Esophagus mucosa (tissue), 1 donor: ENCODE results near the gene TAS1R3. TPM values are rescaled to one million over a fixed set of nuclear protein-coding genes. Genes with fewer than 3 reads are reported as not detected.
A peak's percentile ranks its signal among the peaks of the same experiment; 100 is the strongest.
"Not testable (repeated sequence)": the region's sequence is repeated elsewhere in the genome, so short reads cannot be mapped to it uniquely, and the experiment has no call there.

Experiments used
- ATAC-seq: fragments of 200-7000 bp; cut with Tn5 transposase; one replicate; pipeline ENCODE4 v1.9.1; 2020
- total RNA-seq: library from RNA; stranded (reverse); gene quantifications from one replicate; pipeline ENCODE4 v1.2.4, GENCODE V29; 2023
- donor health status: DM: yes; HTN: yes; CAD: no.

Gene TAS1R3
- total RNA-seq, 1 donor from 2014 or later: 0.56 TPM

DNA sequence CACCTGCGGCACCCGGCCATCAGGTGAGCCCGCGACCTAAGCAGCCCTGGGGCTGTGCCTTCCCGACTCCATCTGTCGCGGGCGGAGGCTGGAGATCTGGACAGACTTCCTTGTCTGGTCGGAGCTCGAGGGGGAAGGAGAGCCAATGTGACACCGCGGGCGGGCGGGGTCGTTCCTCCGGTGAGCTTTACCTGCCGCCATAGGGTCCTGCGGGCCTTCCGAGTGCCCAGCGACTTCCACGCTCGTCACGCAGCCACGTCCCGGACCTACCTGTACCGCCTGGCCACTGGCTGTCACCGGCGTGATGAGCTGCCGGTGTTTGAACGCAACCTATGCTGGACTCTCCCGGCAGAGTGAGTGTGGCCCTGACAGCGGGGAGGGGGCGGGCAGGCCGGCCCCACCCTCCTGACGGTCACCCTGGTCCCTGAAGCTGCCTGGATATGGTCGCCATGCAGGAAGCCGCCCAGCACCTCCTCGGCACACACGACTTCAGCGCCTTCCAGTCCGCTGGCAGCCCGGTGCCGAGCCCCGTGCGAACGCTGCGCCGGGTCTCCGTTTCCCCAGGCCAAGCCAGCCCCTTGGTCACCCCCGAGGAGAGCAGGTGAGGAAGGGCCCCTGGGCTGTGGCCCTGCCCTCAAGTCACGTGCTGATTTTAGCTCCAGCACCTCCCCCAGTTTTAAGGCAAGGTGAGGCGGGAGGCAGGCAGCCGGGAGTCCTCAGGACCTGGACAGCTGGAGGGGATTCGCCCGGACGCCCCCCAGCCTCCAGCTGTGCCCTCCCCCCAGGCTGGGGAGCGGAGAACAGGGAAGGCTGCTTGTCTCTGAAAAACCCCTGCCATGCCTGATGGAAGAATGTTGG is 21.6 kb upstream of the TAS1R3 start:
- ATAC-seq: no peak

DNA sequence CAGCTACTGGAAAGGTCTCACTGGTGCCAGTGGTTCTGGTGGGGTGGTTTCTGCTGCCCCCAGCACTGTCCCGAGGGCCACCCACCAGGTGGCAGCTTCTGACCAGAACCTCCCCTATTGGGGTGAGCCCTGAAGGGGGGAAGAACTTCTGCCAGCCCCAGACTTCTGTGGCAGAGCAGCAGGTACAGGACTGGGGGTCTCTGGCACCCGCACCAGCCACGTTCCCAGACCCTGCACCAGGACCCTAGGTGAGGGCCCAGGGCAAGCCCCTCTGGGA is 21.0 kb upstream of the TAS1R3 start:
- no peak for ATAC-seq

DNA sequence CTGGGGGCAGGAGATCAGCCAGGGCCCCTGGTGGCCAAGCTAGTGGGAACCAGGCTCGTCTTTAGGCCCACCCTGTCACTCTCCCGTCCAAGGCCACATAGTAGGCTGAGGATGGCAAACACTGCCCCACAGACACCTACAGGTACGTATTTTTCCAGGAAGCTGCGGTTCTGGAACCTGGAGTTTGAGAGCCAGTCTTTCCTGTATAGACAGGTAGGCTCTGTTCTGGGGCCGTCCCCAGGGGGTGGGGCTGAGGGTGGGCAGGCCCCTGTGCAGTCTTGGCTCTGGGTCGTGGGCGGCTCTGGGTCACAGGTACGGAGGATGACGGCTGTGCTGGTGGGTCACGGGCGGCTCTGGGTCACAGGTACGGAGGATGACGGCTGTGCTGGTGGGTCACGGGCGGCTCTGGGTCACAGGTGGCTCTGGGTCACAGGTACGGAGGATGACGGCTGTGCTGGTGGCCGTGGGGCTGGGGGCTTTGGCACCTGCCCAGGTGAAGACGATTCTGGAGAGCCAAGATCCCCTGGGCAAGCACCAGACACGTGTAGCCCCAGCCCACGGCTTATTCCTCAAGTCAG is 20.5 kb upstream of the TAS1R3 start:
- ATAC-seq: peak; percentile 8

DNA sequence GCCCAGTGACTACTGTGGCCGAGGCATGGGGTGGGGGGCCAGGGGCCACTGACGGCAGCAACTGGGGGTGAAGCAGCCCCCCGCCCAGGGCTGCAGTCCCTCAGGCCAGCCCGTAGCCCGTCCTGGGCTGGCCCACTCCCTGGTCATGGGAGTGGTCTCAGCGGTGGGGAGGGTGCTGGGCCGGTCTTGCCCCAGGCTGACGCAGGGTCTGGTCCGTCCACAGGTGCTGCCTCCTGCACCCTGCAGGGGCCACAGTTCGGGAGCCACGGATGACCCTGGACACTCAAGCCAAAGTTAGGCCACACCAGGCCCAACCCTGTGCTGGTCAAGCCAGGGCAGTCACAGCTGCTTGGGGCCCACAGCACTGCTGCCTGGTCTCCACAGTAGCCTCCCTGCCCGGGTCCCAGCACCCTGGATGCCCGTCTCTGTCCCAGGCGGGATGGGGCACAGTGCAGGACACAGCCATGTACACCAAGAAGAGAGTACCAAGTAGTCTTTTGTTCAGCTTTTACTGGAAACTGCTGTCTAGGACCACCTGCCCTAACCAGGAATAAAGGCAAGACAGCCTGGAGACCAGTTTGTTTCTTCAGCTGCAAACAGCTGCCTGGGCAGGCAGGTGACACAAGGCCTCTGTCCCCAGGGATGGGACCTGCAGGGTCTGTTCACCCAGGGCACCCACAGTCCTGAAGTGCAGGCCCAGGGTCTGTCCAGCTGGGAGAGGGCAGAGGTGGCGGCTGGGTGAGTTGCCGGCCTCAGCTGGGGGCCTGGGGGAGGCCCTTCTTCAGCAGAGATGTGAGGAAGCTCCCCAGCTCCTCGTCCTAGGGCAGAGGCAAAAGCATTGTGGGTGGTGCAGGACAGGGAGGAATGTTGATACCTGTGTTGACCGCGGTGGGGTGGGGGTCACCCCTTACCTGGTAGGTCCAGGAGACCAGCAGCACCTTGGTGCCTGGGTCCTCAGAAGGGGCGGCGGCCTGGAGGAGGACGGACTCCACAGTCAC is 19.7 kb upstream of the TAS1R3 start:
- ATAC-seq: no peak

DNA sequence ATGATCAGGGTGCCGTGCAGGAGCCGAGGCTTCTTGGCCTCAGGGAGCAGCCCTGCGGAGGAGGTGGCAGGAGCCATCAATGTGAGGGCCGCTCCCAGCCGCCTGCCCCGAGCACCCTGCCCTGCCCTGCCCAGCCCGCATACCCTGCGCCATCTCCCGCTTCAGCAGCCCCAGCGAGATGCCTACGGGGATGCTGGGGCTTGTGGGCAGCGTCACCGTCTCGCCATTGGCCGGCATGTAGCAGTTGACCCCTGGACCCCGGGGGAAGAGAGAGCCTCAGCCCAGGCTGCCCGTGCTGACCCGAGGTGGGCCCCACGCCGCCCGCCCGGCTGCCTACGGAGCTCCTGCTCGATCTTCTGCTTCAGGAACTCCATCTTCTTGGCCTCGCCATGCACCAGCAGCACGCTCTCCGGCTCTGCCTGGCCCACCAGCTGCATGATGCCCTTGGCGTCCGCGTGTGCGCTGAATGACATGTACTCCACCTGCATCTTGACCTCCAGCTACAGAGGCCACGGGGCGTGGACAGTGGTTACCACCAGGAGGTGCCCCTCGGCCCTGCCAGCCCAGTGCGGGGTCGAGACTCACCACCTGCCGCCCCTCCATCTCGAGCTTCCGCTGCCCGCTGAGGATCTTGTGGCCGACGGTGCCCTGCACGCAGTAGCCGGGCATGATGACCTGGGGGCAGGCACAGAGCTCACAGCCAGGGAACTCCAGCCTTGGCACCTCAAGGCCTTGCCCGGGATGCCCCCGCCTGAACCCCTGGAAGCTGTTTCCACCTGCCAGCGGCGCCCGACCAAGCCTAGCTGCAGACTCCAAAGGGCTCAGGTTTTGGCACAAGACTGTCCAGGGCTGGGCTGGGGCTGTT is 18.4 kb upstream of the TAS1R3 start:
- no peak for ATAC-seq

DNA sequence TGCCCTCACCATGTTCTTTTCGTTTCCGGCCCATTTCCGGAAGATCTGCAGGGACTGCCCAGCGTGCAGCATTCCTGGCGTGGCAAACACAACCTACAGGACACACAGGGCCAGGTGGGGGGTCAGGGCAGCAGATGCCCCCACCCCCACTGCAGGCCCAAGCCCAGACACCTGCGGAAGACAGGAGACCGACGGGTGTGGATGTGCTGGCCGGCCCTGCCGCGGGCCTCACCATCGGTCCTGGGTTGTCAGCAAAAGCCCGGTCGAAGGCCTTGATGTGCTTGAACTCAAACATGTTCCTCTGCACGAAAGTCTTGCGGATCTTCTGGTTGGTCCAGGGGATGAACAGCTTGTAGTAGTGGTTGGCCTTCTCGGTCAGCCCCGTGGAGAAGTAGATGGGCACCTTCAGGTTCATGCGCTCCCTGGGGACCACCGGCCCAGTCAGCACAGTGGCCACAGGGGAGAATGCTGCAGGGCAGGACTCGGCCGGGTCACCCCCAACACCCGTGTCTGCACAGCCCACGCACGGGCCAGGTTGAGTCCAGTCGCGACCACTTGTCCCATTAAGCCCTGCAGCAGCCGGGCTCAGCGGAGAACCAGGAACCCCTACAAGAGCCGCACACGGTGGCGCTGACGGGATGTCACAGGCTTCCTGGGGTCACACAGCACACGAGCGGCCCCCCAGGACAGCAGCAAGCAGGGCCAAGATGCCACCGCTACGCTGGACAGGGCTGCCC is 17.4 kb upstream of the TAS1R3 start:
- ATAC-seq: no peak

DNA sequence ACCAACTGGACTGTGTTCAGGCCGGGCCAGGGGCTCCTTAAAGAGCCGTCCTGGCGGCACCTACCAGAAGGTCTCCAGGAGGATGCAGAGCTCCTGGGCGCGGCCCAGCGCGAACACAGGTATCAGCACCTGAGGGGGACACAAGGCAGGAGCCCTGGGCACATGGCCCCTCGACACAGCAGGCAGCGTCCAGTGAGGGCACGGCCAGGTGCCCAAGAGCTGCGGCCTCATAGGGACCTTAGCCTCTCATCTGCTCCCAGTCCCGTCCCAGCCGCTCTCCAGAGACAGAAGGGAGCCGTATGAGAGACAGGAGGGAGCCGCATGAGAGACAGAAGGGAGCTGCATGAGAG is 16.9 kb upstream of the TAS1R3 start:
- no peak for ATAC-seq

DNA sequence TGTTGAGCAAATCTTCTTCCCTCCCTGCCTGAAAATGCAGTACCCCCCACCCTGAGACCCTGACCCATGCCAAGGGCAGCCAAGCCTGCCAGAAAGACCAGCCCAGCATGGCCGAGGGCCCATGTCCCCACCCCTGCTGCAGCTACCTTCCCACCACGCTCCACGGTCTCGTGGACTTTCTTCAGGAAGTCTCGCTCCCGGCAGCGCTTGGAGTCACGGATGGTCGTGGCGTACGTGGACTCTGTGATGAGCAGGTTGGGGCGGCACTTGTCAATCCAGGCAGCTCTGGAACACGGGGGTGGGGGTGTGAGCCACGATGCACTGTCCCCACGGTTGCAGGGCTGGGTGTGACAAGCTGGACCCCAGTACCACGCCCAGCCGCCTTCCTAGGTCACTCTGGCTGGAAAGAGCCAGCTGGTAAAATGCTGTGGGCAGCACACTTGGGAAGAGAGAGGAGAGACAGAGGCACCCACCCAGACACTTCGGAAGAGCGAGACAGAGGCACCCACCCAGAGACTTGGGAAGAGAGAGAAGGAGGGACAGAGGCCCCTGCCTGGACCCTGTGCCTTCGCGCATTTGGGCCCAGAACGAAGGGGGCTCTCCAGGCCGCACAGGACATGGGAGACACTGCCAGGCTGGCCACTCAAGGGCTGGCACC is 16.3 kb upstream of the TAS1R3 start:
- ATAC-seq: no peak

DNA sequence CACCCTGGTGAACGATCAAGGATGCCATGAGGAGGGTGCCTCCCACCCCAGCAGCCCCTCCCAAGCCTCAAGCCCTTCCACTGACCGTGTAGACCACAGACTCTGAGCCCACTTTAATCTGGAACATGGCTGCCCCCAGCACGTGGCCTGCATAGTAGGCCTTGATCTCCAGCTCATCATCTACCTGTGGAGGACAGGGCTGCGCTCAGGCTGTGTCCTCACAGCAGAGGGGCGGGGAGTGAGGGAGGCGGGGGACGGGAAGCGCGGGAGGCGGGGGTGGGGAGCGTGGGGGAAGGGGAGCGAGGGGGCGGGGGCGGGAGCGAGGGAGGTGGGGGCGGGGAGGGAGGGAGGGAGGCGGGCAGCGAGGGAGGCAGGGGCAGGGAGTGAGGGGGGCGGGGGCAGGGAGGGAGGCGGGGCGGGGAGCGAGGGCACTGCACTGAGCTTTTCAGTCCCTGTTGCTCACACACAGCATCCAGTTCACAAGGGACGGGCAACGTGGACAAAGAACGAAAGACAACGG is 15.6 kb upstream of the TAS1R3 start:
- no peak for ATAC-seq

DNA sequence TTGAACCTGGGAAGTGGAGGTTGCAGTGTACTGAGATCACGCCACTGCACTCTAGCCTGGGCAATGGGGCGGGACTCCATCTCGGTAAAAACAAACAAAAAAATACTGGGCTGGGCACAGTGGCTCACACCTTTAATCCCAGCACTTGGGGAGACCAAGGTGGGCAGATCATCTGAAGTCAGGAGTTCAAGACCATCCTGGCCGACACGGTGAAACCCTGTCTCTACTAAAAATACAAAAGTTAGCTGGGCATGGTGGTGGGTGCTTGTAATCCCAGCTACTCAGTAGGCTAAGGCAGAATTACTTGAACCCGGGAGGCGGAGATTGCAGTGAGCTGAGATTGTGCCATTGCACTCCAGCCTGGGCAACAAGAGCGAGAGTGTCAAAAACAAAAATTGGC is 14.9 kb upstream of the TAS1R3 start:
- not testable (repeated sequence) for ATAC-seq

DNA sequence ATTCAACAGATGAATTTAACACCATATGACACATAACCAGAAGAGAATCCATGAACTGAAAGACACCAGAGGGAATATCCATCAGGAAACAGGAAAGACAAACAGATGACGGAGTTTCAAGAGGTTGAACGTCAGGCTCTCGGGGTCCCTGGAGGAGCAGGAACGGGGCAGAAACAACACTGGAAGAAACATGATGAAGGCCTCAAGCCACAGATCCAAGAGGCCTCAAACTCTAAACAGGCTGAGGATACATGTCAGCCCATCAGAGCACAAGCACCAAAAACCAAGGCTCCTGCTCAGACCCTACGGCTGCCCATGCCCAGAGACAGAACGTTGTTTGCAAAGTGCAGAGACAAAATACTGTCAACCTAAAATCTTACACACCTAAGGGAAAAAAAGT is 13.7 kb upstream of the TAS1R3 start:
- no peak for ATAC-seq

DNA sequence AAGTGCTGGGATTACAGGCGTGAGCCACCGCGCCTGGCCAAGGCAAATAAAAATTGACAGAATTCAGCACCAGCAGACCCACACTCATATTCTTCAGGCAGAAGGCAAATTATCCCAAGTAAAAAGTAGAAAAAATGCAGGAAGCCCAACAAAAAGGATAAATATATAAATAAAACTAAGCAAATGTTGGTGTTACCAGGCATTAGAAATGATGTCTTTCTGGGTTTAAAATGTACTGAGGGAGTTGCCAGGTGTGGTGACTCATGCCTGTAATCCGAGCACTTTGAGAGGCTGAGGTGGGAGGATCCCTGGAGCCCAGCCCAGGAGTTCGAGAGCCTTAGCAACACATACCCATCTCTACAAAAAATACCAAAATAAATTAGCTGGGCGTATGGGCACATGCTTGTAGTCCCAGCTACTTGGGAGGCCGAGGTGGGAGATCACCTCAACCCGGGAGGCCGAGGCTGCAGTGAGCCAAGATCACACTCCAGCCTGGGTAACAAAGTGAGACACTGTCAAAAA is 12.9 kb upstream of the TAS1R3 start:
- peak; percentile 72 for ATAC-seq

DNA sequence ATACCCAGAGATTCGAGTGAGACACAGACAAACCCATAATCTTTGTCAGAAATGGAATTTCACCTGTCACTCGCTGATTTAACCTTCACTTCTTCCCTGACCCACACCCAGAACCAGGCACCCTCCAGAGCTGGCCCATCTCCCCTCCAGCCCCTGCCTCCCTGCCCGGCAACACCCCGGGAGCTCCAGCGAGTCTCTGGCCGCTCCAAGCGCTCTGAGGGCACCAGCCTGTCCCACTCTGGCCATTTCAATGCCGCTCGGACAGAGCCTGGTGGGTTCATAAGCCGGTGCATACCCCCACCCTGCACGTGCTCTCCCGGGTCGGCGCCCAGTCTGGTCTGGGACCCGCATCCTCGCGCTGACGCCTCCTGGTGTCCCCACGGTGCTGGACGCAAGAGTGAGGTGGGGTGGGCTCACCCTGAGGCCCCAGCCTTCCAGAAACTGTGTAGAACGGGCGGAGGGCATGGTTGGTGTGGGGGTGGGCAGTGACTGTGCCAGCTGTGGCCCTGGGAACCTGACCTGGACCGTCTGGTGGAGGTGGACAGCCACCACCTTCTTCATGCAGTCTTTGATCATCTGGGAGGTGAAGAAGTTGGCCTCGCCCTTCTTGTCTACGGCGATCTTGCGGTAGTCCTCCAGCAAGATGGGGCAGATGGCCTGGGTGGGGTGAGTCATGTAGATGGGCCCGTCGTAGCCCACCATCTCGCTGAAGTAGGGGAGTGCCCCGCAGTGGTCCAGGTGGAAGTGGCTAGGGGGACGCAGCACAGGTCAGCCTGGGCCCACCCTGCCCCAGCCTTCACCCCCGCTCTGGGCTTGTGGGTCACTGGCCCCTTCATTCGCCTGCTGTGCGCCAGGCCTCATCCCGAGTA is 12.1 kb upstream of the TAS1R3 start:
- peak; percentile 2 for ATAC-seq

DNA sequence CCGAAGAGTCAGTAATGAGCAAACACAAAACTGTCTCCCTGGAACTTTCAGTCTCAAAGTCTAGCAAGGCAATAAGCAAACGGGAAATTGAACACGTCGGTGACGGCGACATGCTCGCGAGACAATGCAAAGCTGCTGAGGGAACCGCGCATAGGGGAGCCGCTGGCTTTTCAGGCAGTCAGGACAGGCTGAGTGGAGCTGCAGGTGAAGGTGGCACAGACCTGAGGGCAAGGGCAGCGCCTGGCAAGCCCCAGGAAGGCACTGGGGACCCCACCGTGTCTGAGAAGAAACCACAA is 11.5 kb upstream of the TAS1R3 start:
- no peak for ATAC-seq

DNA sequence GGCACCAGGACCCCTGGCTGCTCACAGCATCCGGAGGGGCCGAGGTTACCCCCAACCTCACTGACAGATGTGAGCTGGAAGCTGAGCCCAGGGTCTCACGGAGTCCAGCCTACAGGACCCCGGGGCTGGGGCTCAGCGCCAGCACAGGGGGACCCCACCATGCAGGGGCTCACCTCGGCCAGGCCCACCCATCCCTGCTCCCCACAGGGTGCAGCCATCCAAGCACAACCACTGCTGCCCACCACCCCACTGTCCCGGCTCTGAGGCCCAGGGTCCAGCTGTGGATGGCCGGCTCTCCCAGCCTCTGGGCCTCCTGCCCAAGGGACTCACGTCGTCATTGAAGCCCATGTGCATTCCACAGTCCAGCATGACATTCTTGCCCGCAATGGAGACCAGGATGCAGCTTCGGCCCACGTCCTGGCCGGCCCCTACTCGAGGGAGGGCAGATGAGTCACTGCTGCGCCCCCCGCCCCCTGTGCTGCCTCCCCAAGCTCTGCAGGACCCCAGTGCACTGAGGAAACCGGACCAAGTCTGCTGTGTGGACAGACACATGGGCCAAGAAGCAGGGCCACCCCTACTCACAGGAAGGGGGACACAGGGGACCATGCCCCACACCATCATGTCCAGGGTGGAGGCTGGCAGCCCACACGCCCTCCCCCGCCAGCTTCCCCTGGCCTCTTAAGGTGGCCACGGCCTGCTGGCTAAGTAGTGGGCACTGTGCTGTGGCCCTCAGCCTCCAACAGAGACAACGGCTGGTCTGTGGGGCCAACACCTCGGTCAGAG is 10.2 kb upstream of the TAS1R3 start:
- ATAC-seq: no peak

DNA sequence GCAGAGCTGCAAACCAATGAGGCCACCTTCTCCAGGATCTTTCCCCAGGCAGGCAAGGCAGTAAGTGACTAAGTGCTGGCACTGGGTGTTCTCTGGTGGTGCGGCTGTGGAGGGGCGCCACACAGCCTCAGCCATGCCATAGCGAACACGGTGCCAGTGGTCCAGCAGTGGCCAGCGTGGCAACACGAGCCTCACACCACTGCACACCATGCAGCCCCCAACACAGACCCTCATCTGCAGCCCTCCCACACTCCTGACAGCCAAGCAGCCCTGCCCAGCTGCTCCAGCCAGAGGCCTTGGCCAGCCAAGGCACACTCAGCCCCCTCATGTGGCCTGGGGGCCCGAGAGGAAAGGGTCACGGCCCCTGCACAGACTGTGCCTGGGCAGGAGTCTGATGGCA is 9.6 kb upstream of the TAS1R3 start:
- ATAC-seq: no peak

DNA sequence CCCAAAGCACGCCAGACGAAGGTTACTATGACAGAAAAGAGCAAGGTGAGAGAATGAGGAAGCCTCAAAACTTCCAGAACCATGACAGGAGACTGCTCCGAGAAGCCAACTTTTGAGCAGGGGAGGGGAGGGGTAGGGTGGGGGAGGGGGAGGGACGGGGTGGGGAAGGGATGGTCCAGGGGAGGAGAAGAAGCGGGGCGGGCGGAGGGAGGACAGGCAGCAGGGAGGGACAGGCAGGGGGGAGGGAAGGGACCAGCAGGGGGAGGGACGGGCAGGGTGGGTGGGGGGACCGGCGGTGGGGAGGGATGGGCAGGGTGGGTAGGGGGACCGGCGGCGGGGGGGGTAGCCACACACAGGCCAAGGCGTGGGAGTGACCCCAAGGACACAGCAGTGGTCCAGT is 8.7 kb upstream of the TAS1R3 start:
- ATAC-seq: no peak

DNA sequence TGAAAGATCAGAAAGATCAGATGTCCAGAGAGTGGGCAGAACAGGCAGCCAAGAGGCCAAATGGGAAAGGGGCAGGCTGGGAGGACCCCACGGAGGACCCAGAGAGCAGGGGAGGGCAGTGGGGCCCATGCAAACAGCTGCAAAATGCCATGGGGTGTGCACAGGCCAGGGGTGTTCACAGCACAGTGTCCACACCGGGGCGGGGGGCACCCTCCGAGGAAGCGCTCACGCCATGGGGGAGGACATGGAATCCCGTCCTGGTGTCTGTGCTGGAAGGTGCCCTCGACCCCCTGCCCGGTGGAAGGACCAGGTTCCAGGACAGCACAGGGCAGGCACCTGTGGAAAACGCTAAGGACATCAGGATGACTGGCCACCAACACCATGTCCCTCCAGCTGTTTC is 8.1 kb upstream of the TAS1R3 start:
- ATAC-seq: no peak

DNA sequence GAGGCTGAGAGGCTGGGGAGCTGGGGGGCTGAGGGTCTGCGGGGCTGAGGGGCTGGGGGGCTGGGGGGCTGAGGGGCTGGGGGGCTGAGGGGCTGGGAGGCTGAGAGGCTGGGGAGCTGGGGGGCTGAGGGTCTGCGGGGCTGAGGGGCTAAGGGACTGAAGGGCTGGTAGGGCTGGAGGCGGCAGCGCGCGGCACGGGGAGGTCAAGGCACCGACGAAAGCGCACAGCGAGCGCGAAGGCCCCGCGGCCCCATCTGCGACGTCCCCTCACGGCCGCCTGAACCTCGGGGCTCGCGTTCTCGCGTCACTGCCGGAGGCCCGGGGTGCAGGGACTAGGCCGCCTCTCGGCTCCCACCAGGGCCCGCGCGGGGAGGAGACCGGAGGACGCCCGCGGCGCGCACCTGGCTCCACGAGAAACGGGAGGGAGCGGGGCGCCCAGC is 7.0 kb upstream of the TAS1R3 start:
- ATAC-seq: no peak
